Measurements from ENCODE around the gene FBXL17. TPM values are rescaled to one million over a fixed set of nuclear protein-coding genes. Genes with fewer than 3 reads are reported as not detected.

FBXL17 gene
- total and polyA plus RNA-seq, 2 of the 4 experiments (the other 2 are of a cell fraction): 3.9 to 8.1 TPM

DNA sequence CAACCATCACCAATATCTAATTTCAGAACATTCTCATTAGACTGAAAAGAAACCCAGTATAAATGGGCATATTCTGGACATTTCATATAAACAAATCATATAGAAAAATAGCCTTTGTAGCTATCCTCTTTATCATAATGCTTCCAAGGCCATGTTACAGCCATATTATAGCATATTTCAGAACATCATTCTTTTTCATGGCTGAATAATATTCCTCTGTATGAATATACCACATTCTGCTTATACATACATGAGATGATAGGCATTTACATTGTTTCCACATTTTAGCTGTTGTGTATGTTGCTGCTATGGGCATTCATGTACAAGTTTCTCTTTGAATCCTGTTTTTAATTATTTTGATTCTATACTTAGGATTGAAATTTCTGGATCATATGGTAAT is 167.0 kb downstream of the FBXL17 start:
- H2BK20ac ChIP-seq (ENCODE audit: low read depth, low read length): no peak overlapping the region
- H3K27ac ChIP-seq (ENCODE audit: insufficient read depth, low read length): no peak overlapping the region
- no peaks in the 10 kb centered on the region for H3K9me1 ChIP-seq (ENCODE audit: insufficient read depth, low read length)
- no peak overlapping the region for H3K4ac ChIP-seq (ENCODE audit: low read depth, low read length)
- no peak overlapping the region for H3K4me2 ChIP-seq (ENCODE audit: low read depth, low read length)
- H3K4me3 ChIP-seq (ENCODE audit: insufficient read depth, low read depth, low read length): no peak overlapping the region
- no peak overlapping the region for H2BK120ac ChIP-seq (ENCODE audit: low read depth, low read length)
- H2BK15ac ChIP-seq (ENCODE audit: low read depth, low read length): no peak overlapping the region
- TF ChIP-seq ELK1 (IDR thresholded peaks at IDR 0.05; ENCODE audit: borderline replicate concordance, low read depth, low read length) (no peak), SMC3 (IDR thresholded peaks at IDR 0.05; ENCODE audit: low read depth, low read length) (no peak), RFX5 (IDR thresholded peaks at IDR 0.05; ENCODE audit: low read depth, low read length) (no peak)
- TF ChIP-seq, protein P1, sequence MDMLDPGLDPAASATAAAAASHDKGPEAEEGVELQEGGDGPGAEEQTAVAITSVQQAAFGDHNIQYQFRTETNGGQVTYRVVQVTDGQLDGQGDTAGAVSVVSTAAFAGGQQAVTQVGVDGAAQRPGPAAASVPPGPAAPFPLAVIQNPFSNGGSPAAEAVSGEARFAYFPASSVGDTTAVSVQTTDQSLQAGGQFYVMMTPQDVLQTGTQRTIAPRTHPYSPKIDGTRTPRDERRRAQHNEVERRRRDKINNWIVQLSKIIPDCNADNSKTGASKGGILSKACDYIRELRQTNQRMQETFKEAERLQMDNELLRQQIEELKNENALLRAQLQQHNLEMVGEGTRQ (IDR thresholded peaks at IDR 0.05; ENCODE audit: low read depth, low read length): no peak
- TF ChIP-seq, protein P2, sequence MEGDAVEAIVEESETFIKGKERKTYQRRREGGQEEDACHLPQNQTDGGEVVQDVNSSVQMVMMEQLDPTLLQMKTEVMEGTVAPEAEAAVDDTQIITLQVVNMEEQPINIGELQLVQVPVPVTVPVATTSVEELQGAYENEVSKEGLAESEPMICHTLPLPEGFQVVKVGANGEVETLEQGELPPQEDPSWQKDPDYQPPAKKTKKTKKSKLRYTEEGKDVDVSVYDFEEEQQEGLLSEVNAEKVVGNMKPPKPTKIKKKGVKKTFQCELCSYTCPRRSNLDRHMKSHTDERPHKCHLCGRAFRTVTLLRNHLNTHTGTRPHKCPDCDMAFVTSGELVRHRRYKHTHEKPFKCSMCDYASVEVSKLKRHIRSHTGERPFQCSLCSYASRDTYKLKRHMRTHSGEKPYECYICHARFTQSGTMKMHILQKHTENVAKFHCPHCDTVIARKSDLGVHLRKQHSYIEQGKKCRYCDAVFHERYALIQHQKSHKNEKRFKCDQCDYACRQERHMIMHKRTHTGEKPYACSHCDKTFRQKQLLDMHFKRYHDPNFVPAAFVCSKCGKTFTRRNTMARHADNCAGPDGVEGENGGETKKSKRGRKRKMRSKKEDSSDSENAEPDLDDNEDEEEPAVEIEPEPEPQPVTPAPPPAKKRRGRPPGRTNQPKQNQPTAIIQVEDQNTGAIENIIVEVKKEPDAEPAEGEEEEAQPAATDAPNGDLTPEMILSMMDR (conservative IDR thresholded peaks at IDR 0.05; ENCODE audit: low read depth, low read length): no peak
- in situ Hi-C loops (cut with MboI; ENCODE audit: low sequenced_read_pairs): no loop called here
- H3K36me3 ChIP-seq (ENCODE audit: control insufficient read depth, insufficient read depth, low read length): no peaks in the 10 kb centered on the region
- no peaks in the 10 kb centered on the region for H3K79me1 ChIP-seq (ENCODE audit: low read depth in 1 of 2, low read length in 2 of 2)
- dilution Hi-C loops (cut with HindIII; ENCODE audit: low sequenced_read_pairs, unreplicated experiment): no loop called here
- H4K20me1 ChIP-seq (ENCODE audit: insufficient read depth, low read length): no peaks in the 10 kb centered on the region
- H3K23ac ChIP-seq (ENCODE audit: low read depth, low read length): no peak overlapping the region
- H2AK9ac ChIP-seq (replicated peaks; ENCODE audit: low read depth, low read length, poor library complexity): no peak overlapping the region
- no peak overlapping the region for H4K8ac ChIP-seq (ENCODE audit: low read depth in 2 of 2, low read length in 2 of 2)
- H2AK5ac ChIP-seq (ENCODE audit: low read depth, low read length): no peak overlapping the region
- ChIA-PET CTCF (no interaction called here), POLR2A (ENCODE audit: unreplicated experiment) (no interaction called here)
- H3K56ac ChIP-seq (ENCODE audit: extremely low read depth, insufficient read depth, low read length): no peak overlapping the region
- H4K5ac ChIP-seq (ENCODE audit: low read depth, low read length): no peak overlapping the region
- H2BK5ac ChIP-seq (ENCODE audit: low read depth, low read length, poor library complexity, severe bottlenecking): no peak overlapping the region
- no peak overlapping the region for H2AFZ ChIP-seq (replicated peaks; ENCODE audit: low read length, poor library complexity)
- no peak overlapping the region for H3K14ac ChIP-seq (replicated peaks; ENCODE audit: low read depth, low read length)
- intact Hi-C loops (cut with micrococcal nuclease): no loop called here
- BruUV-seq (replicated peaks): no TSS peak
- peaks cover 4% of the 10 kb centered on the region; the same call in 1 of the 2 replicates for H3K4me1 ChIP-seq (ENCODE audit: control insufficient read depth, insufficient read depth, low read length)
- H3K9me3 ChIP-seq (ENCODE audit: control insufficient read depth, insufficient read depth, low read length): no peaks in the 10 kb centered on the region
- DNase-seq (no peak), ATAC-seq (ENCODE audit: low read depth) (no peak)
- no peak overlapping the region for H3K18ac ChIP-seq (ENCODE audit: low read depth, low read length)
- no peak overlapping the region for H3K9ac ChIP-seq (ENCODE audit: low read depth, low read length)
- H4K91ac ChIP-seq (ENCODE audit: insufficient read depth, low read depth, low read length): no peak overlapping the region
- H3K27me3 ChIP-seq (ENCODE audit: control insufficient read depth, insufficient read depth, low read length): no peaks in the 10 kb centered on the region

All from IMR-90 (cell line).